Kidney capillary endothelial cell (primary cell): ENCODE measurements around the gene COL26A1.

Experiments
- DNase-seq: peaks from one replicate; pipeline ENCODE4 v3.0.0-alpha.2; 2018; ENCODE audit warnings: low spot score

Gene COL26A1

DNA sequence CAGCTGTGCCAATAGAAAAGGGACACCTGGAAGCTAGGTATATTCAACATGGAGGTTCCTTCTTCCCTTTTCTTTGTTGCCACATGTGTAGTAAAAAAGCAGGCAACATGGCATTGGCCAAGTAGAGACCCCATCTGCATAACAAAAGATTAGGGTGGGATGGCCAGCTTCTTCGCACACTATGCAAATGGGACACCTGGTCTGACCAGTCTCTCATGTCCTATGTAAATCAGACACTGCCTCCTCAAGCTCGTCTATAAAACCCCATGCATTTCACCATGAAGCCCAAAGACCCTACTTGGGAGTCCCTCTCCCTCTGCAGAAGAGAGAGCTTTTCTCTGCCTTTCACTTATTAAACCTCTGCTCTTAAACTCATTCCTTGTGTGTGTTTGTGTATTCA, 212.5 kb downstream of the COL26A1 start:
- DNase-seq: no peak

DNA sequence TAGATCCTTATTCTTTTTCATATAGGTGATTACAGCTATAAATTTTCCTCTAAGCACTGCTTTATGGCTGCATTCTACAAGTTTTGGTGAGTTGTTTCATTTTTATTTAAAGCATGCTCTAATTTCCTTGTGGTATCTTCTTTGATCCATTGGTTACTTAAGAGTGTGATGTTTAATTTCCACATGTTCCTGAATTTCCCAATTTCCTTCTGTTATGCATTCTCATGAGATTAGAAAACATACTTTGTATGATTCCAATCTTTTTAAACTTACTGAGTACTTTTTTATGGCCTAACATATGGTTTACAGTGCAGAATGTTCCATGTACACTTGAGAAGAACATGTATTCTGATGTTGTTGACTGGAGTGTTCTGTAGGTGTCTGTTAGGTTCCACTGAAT, 213.0 kb downstream of the COL26A1 start:
- DNase-seq: no peak

DNA sequence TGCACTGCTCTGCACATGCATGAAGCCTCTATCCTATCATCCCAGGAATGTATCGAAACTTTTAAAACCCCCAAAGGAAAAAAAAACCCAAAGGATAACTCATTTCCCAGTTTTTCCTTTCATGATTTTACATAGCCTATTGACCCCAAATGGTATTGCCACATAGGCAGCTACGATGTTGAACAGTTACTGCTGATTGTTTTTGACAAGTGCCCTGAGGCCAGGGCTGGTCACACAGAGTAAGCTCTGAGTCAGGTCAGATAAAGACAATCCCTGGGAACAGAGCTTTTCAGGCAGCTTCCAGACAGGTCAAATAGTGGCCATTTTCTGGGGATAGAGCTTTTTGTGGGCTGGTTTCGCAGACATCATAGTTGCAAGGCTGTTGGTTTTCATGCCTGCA, 214.3 kb downstream of the COL26A1 start:
- DNase-seq: no peak

DNA sequence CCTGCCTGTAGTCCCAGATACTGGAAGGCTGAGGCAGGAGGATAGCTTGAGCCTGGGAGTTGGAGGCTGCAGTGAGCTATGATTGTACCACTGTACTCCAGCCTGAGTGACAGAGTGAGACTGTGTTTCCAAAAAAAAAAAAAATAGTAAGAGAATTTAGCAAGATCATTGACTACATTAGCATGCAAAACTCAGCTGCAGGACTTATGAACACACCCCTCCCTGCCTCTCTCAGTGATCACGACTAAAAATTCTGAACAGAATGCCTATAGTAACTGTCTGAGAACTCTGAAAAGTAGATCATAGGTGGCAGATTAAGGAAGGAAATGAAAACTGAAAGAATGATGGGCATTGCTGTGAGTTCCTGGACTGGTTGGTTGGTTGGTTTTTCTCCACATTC, 215.9 kb downstream of the COL26A1 start:
- no peak for DNase-seq

DNA sequence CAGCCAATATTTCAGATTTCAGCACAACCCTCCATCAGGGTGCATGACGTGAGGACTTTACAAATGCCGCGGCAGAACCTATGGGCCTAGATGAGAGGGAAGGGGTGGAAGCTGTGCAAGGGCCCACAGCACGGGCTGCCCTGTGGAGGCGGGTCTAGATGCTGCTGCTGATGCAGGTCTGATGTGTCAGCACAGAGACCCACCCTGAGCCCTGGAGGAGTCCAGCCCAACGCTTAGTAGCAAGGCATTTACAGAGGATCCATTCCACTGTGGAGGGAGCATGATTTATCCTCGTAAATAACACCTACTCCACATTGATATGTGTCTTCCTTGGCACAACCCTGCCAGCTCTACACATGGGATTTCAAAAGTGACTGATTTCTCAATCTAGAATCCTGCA, 217.9 kb downstream of the COL26A1 start:
- no peak for DNase-seq

DNA sequence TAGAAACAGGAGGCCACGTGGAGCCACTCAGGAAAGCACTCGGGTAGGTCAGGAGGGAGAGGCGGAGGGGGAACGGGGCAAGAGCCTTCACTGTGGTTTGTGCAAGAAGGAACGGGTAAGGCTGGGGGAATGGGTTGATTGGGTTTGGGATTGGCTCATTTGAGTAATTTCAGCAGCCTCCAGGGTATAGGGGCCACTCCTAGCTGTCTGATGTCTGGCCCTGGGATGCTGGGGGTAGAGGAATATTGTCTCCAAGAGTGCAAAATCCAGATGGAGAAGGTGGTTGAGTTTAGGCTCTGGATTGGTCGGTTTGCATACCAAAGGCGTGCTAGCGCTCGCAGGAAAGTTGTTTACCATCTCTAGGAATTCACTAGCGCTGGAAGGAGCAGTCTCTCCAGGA, 219.2 kb downstream of the COL26A1 start:
- DNase-seq: no peak

DNA sequence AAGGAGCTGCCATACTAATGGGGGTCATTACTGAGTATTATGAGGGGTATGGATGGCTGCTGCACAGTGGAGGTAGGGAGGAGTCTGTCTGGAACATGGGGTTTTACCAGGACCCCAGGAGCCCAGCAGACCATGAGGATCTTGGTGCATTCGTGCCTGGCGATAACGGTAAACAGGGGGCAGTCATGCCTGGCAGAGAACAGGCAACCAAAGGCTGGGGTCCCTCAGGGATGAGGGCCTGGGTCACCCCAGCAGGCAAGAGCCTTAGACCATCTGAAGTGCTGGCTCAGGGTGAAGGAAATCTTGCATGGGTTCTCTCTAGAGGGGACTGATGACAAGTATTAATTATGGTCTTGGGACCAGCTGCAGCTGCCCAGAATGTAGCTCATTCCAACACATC, 220.3 kb downstream of the COL26A1 start:
- DNase-seq: no peak

DNA sequence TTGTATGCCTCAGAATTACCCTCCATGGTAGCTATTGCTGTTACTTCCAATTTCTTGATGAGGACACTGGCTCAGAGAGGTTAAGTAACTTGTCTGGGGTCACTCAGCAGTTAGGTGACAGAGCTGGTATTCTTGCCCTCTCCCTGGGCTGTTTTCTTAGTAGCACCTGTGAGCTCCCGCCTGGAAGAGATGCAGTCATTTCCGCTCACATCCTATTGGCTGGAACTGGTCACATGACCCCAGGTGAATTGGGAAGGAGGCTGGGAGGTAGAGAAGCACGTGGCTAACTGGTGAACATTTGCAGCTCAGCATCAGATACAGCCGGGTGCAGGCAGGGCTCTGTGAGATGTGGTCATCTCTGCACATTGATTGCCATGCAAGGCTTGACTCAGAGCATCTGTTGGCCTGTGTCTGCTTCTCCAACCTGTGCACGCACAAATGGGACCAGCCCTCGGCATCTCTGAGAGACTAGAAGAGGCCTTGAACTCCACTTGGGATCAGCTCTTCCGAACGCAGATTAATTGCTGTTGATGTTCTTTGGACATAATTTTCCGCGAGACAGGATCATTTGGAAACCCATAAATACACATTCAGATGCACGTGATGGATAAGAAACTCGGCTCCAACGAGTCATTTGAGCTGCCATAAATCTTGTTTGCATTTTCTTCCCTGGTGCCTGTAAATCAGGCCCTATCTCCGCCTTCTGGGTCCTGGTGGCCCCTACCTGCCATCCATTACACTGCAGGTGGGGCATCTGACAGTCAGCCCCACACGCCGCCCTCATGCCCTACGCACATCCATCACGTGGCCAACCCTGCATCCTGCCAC, 223.6 kb downstream of the COL26A1 start:
- DNase-seq: no peak

DNA sequence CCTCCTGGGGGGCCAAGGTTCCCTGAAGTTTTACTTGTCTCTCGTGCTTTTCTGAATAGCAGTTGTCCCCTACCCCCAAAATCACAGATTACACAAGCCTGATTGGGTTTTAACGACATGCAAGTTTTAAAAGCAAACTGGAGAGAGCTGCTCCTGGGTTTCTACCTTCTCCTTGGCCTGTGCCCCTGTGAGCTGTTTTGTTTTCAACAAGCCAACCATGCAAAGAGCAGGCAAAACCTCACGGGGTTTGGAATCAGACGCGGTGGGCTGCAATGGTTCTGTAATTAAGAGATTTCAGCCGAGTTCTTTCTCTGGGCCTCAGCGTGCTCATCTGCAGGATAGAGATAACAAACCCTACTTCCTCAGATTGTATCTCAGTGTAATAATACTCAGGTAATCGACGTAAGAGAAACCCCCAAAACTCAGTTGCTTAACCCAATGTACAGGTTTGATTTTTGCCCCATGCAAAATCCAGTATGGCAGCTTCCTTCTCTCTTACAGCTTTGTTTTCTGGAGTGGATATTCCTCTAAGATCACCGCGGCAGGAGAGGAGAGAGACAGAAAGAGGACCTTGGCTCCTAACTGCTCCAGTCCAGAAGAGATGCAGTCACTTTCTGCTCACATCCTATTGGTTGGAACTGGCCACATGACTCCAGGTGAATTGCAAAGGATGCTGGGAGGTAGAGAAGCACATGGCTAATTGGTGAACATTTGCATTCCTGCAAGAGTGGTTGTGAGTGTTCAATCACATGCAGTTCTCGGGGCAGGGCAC, 224.4 kb downstream of the COL26A1 start:
- no peak for DNase-seq

DNA sequence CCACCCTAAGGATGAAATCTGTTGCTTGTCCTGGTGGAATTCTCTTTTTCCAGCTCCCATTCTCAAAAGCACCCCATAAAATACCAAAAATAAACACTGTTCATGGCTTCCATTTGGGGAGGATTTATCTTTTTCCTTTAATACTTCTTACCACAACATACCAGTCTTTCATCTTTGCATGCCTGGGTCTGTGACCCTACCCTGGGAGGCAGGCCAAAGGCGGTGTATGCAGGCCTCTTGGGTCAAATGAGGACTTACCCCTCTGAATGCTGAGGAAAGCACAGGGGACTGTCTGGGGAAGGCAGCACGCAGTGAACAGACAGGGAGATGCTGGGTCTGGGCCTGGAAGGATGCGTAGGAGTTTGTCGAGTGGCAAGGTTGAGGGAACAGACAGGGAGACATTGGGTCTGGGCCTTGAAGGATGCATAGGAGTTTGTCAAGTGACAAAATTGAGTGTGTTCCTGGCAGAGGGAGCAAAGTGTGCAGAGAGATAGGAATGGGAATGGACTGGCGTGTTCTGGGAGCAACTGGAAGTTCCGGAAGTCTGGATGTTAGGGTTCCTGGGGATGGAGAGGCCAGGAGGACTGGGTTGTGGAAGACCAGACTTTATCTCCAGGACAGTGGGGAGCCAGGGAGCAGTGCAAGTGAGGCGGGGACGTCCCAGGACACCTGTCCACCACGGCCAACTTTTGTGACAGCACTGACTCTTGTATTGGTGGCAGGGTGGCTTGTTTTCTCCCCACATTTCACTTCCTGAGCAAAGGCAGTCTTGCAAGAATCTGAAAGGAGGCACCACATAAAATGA, 225.7 kb downstream of the COL26A1 start:
- DNase-seq: no peak

DNA sequence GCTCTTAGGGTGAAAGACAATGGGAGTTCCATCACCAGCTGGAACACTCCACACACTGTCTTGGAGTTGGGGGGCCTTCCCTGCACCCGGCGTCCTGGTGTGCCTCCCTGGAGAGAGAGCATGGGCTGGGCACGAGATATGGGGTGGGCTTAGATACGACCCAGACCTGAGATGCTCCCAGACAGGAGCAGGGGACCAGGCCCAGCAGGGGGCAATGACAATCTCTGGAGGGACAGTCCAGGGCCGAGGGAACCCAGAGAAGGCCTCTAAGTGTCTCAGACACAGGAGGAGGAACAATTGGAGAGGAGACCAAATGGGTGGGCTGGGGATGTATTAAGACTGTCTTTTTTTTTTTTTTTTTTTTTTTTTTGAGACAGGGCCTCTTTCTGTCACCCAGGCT, 226.4 kb downstream of the COL26A1 start:
- no peak for DNase-seq

DNA sequence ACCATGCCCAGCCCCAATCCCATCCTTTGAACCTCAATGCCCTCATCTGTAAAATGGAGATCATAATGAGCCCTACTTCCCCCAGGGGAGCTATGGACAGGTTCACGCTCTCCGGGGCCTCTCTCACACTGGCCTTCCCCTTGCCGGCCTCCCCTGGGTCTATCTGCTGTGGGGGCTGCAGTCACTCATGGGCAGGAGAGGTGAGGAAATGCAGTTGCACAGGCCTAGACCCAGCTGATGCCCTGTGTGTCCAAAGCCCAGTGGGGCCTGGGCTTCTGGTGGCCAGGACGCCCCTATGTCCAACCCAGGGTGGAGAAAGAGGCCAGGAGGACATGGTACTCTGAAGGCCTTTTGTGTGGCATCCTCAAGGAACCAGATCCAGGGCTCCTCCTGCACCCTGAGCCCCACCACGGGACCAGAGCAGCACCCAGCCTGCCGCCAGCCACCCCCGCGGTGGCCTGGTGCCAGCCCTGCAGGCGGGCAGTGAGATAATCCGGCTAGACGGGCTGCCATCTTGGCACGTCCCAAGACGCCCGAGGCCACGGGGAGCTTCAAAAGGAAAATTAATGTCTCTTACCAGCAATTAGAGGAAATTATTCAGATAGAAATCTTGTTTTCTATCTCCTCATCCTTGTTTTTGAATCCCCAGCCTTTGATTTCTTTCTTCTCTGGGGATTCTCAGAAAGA, 227.4 kb downstream of the COL26A1 start:
- no peak for DNase-seq

DNA sequence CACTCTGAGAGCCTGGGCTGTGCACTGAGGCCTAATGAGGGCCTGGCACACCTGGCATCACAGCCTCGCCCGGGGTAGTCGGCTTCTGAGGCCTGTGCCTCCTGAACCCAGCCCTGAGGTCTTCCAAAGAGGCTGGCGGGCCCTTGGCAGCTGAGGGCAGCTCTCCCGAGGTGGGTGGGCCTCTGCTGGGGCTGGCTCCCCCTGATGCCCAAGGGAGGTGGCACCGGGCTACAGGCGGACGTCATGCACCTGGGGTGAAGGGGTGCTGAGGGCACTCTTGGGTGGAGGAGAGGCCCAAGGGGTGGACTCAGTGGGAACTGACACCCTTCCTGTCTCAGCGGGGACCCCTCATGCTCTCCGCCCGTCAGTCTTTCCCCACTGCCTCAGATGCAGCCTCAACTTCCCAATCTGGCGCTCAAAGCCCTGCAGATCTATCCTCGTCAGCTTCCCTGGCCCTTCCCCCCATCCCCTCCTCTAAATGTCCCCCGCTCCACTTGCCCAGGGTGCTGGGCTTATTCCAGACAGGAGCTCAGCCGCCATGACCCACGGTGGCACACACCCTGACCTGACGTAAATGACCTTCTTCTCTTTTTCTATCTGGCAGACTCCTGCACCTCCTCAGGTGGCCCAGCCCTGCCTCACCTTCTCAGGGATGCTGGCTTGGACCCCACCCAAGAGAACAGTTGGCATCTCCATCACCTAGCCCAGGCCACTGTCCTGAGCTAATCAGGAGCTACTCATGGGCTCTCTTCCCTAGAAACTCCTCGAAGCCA, 228.2 kb downstream of the COL26A1 start:
- no peak for DNase-seq

DNA sequence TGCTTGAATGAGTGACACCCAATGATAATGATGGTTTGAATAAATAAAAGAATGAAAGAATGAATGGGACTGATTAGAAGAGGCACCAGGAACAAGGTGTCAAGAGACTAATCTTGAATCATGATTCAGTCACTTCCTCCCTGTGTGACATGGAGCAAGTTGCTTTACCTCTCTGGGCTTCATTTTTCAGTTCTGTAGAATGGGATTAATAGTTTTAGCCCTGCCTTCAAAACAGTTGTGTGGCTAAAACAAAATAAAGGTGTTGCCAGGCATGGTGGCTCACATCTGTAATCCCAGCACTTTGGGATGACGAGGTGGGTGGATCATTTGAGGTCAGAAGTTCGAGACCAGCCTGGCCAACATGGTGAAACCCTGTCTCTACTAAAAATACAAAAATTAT, 228.8 kb downstream of the COL26A1 start:
- DNase-seq: no peak

DNA sequence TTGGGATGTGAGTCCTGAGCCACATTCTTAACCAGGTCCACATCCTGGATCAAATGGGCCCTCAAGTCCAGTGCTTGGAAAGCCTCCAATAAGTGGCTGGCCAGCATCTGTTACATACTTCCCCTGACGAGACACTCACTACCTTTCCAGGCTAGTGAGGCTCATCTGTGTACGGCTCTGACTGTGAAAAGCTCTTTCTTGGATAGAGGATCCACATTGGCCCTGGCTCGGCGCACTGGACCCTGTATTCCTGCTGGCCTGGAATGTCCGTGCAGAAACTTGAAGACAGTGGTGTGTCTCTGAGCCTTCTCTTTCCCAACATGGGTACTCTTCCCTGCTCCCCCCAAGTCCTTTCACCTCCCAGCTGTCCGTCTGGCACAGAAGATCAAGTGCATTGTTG, 230.9 kb downstream of the COL26A1 start:
- no peak for DNase-seq

DNA sequence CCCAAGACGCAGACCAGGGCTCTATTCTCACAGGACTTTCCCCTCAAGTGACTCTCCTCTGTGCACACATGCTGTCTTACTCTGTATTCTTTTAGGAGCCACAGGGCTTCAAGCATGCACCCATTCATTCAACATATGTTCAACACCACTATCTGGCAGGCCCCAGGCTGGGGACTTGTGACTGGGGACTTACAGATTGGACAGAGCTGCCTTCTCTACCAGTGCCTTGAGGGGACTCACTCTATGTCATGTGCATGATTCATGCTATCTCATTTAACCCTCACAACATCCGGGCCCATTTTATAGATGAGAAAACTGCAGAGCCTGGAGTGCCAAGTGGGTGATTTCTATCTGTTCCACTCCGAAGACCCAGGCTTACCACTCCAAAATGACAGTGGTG, 232.1 kb downstream of the COL26A1 start:
- DNase-seq: no peak

DNA sequence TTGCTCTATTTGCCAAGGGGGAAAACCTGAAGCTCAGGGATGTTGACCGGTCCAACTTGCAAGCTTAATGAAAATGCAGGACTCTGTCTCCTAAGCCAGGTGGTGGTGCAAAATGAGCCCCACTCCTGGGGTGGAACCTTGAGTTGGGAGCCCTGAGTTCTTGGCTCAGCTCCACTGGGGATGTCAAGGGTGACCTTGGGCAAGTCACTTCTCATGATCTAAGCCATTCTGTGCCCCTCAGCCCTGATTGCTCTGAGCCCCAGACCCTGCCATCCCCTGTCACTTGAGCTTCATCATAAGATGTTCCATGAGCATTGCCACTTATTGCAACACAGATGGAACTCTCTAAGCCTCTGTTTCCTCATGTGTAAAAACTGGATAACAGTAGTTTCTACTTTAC, 232.6 kb downstream of the COL26A1 start:
- DNase-seq: no peak

DNA sequence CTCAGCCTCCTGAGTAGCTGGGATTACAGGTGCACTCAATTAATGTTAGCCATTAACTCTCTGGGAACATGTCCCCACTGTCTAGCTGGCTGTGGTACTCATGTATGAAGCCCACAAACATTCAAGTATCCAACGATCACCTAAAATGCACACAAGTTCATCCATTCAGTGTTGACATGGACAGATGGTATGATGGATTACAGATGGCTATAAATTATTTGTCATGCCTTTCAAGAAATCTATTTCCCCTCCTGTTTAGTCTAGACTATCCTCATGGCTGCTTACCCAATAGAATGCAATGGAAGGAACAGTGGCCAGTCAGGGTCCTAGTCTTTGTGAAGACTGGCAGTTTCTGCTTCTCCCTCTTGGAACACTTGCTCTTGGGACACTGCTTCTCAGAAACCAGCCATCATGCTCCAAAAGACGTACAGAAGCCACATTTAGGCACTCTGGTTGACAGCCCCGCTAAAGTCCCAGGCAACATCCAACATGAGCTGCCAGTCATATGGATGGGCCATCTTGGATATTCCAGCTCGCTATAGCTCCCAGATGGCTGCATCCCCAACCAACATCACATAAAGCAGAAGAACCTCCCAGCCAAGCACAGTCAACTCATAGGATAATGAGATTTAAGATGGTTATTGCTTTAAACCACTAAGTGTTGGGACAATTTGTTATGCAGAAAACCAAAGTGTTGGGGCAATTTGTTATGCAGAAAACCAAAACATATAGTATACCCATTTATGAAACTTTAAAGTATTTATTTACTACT, 233.3 kb downstream of the COL26A1 start:
- DNase-seq: no peak

DNA sequence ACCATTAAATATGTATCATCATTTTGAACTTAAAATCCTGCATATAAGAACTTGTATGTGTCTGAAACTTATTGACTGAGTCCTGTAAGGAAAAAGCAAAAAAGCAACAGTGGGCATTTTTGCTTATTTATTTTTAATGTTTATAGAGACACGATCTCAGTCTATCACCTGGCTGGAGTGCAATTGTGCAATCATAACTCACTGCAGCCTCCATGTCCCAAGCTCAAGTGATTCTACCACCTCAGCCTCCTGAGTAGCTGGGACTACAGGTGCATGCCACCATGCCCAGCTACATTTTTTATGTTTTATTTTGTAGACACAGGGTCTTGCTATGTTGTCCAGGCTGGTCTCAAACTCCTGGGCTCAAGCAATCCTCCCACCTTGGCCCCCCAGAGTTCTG, 234.2 kb downstream of the COL26A1 start:
- DNase-seq: no peak

DNA sequence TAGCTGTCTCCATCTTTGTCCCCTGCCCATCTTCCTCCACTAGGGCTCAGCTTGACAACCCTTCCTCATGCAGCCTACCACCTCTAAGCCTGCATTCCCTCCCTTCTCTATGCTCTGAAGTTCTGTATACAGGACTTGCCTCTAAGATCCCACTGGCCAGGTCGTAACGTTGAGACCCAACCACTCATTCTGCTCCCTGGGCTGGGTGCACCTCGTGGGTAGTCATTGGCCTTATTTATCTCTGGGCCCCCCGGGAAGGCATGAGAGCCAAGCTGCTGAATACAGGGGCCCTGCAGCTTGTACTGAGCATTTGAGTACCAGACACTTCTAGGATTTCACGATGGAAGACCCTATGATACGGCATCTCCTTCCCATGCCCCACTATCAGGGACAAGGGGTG, 235.3 kb downstream of the COL26A1 start:
- DNase-seq: no peak
